SK-N-DZ (cell line): ENCODE measurements around the gene GRAMD1A.
A peak's percentile ranks its signal among the peaks of the same experiment; 100 is the strongest.
"Not testable (repeated sequence)": the region's sequence is repeated elsewhere in the genome, so short reads cannot be mapped to it uniquely, and the experiment has no call there.

Source experiments
- DNase-seq: peaks from one replicate; pipeline ENCODE4 v3.0.0-alpha.2; 2015; ENCODE audit warnings: low spot score

Gene GRAMD1A

DNA sequence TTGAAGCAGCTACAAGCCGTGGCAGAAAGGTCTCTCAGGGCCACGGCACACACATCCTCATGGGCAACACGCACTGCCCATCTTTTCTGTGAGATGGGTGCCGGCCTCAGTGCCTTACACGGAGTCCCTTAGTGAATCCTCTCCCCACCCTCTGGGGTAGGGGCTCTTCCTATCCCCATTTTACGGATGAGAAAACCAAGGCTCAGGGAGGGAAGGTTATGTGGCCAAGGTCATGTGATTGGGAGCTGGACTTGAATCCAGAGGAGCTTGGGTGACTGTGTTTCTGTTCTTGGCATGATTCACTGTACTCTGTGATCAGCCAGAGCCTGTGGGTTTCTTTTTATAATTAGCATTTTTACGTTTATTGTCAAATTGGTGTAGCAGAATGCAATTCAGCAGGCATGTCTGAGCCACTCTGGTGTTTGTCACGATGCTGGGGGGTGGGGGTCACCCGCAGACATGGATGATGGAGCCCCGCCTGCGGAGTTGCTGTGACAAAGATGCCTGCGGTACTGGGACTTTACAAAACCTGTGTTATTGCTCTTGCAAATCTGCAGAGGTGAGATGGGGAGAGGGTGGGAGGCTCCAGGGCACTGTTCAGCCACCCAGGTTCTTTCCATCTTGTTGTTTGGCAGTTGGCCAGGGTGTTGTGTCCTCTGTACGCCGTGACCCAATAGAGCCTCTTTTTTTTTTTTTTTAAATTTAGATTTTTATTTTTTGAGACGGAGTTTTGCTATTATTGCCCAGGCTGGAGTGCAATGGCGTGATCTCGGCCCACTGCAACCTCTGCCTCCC lies 34.7 kb downstream of the GRAMD1A start:
- DNase-seq: no peak

- no peak for DNase-seq
Measured at GRCh38 chr19:35037716-35038622, 37.8 kb downstream of the GRAMD1A start.

- DNase-seq: peak; percentile 37
Measured at GRCh38 chr19:35038623-35039512, 38.7 kb downstream of the GRAMD1A start.

GRCh38 chr19:35039881-35040825 lies 40.0 kb downstream of the GRAMD1A start:
- DNase-seq: no peak

DNA sequence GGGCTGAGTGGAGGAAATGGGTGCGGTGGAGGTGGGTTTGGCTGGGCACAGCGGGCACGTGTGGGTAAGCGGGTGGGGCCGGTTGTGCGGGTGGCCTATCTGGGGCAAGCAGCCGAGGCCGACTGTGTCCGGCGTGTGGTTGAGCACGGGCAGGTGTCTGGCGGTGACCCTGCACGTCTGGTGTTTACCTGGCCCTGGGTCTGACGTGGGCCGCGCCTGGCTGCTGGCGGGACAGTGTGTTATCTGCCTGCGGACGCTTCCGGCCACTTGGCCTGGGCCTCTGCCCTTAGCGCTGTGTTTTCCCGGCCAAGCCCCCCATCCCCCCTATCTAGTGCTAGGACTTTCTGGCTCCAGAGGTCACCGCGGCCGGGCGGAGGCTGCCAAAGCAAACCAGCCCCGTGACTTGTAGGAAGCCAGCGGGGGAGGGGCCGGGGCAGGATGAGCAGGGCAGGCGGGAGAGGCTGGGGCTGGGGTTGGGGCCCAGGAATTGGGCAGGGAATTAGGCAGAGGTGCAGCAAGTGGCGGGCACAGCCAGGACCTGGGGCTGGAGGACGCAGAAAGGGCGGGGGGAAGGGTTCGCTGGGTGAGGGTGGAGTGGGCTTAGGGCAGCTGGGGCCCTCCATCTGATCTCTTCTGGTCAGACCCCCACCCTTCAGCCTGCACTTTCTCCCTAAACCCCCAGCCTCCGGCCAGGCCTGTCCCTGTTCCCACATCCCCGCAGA lies 40.9 kb downstream of the GRAMD1A start:
- no peak for DNase-seq

DNA sequence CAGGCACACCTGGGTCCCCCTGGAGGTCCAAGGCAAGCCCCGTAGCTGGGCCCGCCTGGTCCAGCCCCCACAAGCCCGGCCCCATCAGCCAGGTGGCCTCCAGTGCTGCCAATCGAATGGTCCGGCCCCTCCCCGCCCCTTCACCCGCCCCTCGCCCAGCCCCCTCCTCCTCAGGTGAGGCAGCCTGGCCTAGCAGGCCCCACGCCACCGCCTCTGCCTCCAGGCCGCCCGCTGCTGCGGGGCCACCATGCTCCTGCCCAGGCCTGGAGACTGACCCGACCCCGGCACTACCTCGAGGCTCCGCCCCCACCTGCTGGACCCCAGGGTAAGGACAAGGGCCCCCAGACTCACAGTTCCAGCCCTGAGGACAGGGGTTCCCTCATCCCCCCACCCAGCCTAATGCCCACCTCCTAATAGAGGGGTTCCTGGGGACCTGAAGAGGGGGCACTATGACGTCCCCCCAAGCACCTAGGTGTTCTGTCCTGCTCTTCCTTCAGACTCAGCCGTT lies 41.5 kb downstream of the GRAMD1A start, which contains the start of gene HPN:
TSS of gene HPN (plus strand) at position 174 of the 508 bp plus-strand sequence. CDS start 786 bp downstream, outside the sequence.
- no peak for DNase-seq

DNA sequence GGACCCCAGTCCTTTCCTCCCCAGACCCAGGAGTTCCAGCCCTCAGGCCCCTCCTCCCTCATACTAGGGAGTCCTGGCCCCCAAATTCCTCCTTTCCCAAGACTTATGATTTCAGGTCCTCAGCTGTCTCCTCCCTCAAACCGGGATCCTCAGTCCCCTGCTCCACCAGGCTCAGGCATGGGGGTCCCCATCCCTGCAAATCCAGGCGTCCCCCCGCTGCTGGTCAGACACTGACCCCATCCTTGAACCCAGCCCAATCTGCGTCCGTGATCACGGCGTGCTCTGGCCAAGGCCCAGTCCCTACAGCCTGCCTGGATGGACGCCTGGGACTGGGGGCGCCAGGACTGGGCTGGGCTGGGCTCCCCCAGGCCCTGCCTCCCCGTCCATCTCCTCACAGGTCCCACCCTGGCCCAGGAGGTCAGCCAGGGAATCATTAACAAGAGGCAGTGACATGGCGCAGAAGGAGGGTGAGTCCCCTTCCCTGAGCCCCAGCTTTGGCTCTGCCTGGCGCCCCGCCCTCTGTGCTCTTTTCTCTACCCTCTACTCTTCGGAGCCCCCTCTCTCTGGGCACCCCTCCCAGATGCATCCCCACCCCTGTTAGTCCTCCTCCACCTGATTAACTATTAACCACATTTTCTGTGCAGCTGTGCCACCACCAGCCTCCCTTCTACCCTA lies 42.1 kb downstream of the GRAMD1A start:
- DNase-seq: no peak

DNA sequence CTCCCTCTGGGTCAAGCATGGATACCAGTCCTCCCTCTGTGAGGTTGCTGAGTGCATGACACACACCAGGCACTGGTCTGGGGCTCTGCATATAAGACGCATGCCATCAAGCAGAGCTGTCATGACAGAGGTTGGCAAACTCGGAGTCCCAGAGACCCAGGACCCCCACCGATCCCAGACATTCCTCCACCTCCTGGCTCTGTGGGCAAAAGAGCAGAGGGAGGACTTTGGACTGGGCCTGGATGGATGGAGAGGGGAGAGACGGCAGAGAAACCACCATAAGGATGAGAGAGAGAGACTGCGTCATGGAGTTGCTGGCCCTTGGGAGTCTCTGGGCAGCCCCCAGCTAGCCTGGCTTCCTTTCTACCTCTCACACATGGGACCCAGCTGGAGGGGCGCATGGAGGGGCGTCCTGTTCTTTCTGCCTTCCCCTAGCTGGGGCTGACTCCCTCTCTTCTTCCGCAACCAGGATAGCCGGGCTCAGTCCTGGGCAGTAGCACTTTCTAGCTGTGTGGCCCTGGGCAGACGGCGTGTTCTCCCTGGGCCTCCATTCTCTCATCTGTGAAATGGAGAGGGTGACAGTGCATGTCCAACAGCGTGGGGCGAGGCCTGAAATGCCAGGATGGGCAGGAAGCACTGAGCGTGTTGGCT lies 43.0 kb downstream of the GRAMD1A start:
- DNase-seq: no peak

DNA sequence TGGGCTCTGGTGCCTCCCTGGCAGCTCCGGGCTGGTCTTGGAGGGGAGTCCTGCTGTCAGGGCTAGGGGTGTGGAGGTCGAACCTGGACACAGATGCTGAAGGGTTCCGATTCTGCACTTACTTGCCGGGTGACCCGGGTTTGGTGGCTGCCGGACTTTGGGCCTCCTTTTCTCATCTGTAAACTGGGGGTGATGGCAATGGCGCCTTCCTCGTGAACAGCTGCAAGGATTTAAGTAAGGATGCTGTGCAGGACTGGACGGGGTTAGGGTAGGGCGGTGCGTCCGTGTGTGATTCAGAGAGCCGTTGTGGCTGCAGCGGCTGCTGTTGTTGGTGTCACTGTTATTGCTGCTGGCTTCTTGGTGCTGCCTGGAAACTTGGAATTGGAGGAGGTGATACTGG lies 43.8 kb downstream of the GRAMD1A start:
- DNase-seq: no peak

GRCh38 chr19:35044317-35045117 lies 44.4 kb downstream of the GRAMD1A start:
- no peak for DNase-seq

DNA sequence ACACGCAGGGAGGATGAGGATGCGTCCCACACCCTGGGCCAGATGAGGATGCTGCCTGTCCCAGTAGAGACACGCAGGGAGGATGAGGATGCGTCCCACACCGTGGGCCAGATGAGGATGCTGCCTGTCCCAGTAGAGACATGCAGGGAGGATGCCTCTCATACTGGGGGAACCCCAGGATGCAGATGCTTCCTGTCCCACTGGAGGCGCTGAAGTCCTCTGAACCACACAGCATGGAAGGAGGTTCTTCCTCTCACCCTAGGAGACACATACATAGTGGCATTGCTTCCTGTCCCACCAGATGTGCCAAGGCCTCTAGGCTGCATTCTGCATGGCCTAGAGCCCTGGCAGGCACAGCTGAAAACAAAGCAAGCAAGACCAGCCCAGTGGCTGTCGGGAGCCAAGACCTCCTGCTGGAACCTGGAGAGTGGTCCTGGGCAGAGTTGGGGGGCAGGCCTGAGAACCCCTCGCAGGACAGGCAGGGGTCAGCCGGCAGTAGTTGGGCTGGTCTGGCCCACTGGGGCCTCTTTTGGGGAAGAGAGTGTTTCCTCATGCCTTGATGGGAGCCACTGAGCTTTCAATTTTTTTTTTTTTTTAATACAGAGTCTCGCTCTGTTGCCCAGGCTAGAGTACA lies 45.7 kb downstream of the GRAMD1A start:
- no peak for DNase-seq

DNA sequence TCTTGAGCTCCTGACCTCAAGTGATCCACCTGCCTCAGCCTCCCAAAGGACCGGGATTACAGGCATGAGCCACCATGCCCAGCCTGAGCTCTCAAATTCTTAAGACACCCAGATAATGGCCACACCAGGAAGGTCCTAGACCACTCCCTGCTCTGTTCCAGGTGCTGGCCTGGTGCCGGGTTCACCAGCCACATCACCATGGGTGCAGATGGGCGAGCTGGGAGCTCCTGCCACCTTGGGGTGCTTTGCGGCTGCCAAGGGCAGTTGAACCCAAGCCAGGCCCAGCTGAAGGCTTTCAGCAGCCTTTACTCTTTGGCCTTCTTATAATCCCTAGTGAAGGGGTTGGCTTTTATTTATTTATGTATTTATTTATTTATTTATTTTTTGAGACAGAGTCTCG lies 46.3 kb downstream of the GRAMD1A start:
- DNase-seq: no peak

DNA sequence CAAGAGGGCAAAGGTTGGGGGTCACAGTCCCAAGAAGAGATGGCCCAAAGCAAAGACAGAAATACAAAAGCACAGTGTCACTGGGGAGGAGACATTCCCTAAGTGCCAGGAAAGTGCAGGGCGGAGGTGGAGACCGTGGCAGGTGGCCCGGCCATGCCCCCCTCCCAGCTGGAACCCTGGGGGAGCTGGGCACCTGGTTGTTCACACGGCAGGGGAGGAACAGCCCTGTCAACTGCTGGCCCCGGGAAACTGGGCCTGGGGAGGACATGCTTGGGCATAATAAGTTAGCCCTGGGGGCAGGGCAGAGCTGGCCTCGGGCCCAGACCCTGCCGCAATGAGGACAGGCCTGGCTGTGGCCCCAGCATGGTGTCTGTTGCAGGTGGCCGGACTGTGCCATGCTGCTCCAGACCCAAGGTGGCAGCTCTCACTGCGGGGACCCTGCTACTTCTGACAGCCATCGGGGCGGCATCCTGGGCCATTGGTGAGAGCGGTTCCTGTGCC lies 48.8 kb downstream of the GRAMD1A start:
- DNase-seq: no peak

GRCh38 chr19:35049456-35049855 lies 49.3 kb downstream of the GRAMD1A start:
- no peak for DNase-seq

DNA sequence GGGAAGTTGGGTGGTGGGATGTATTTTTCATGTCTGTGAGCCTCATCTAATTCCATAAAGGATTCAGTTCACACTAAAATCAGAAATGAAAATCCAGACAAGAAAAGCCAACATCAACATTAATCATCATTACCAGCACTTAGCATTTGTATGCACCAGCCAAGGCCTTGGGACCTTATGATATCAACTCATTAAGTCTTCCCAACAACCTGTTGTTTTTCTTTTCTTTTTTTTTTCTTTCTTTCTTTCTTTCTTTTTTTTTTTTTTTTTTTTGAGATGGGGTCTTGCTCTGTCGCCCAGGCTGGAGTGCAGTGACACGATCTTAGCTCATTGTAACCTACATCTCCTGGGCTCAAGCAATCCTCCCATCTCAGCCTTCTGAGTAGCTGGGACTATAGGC lies 50.5 kb downstream of the GRAMD1A start:
- DNase-seq: not testable (repeated sequence)

GRCh38 chr19:35051268-35051667 lies 51.1 kb downstream of the GRAMD1A start:
- not testable (repeated sequence) for DNase-seq

GRCh38 chr19:35051796-35052195 lies 51.7 kb downstream of the GRAMD1A start:
- DNase-seq: no peak
